LHCN-M2 (cell line): Measurements from ENCODE around the gene WASF3. TPM values are rescaled to one million over a fixed set of nuclear protein-coding genes. Genes with fewer than 3 reads are reported as not detected.
"Not testable (repeated sequence)": the region's sequence is repeated elsewhere in the genome, so short reads cannot be mapped to it uniquely, and the experiment has no call there.

ENCODE experiments used
- DNase-seq: peaks from one replicate; pipeline ENCODE4 v3.0.0-alpha.2; 2012; ENCODE audit warnings: low read depth
- total RNA-seq: library from RNA; depleted of rRNA; stranded (reverse); fragments of >200 nt; gene quantifications from 2 replicates; pipeline ENCODE4 v1.2.3, GENCODE V29; 2014

Gene WASF3
- total RNA-seq, 1 experiment from 2014 or later, result 8.3 TPM

- DNase-seq, result no peak
These were observed 67.1 kb downstream of the WASF3 start for GRCh38 chr13:26624572-26624971.

- no peak for DNase-seq
These were observed 68.8 kb downstream of the WASF3 start for GRCh38 chr13:26626271-26626670.

GRCh38 chr13:26628706-26629105 is 71.2 kb downstream of the WASF3 start:
- DNase-seq, result peak; percentile 43

- DNase-seq, result no peak
These were observed 71.9 kb downstream of the WASF3 start for GRCh38 chr13:26629260-26629825.

- DNase-seq, result not testable (repeated sequence)
These were observed 78.2 kb downstream of the WASF3 start for GRCh38 chr13:26635634-26636033.

- not testable (repeated sequence) for DNase-seq
These were observed 78.6 kb downstream of the WASF3 start for GRCh38 chr13:26636073-26636472.

- no peak for DNase-seq
These were observed 89.1 kb downstream of the WASF3 start for GRCh38 chr13:26646603-26647002.

GRCh38 chr13:26651234-26651633 is 93.8 kb downstream of the WASF3 start:
- DNase-seq, result no peak

GRCh38 chr13:26653310-26653709 is 95.8 kb downstream of the WASF3 start:
- DNase-seq, result peak; percentile 60

GRCh38 chr13:26653842-26654241 is 96.4 kb downstream of the WASF3 start:
- DNase-seq, result no peak

- peak; percentile 71 for DNase-seq
These were observed 99.4 kb downstream of the WASF3 start for GRCh38 chr13:26656919-26657318.

- DNase-seq, result no peak
These were observed 101.2 kb downstream of the WASF3 start for GRCh38 chr13:26658448-26659385.

GRCh38 chr13:26660185-26660584 is 102.7 kb downstream of the WASF3 start:
- DNase-seq, result no peak

- DNase-seq, result no peak
These were observed 103.3 kb downstream of the WASF3 start for GRCh38 chr13:26660766-26661165.

- peak; percentile 34 for DNase-seq
These were observed 106.3 kb downstream of the WASF3 start for GRCh38 chr13:26663791-26664190.

- no peak for DNase-seq
These were observed 106.8 kb downstream of the WASF3 start for GRCh38 chr13:26664286-26664685.

- no peak for DNase-seq
These were observed 107.4 kb downstream of the WASF3 start for GRCh38 chr13:26664876-26665275.

GRCh38 chr13:26668357-26669146 is 111.1 kb downstream of the WASF3 start:
- no peak for DNase-seq

- no peak for DNase-seq
These were observed 116.4 kb downstream of the WASF3 start for GRCh38 chr13:26673890-26674289.

- DNase-seq, result no peak
These were observed 119.7 kb downstream of the WASF3 start for GRCh38 chr13:26677156-26677555.

- DNase-seq, result no peak
These were observed 120.8 kb downstream of the WASF3 start for GRCh38 chr13:26678330-26678729.

- no peak for DNase-seq
These were observed 121.3 kb downstream of the WASF3 start for GRCh38 chr13:26678796-26679195.
